Iris pigment epithelial cell (primary cell): Measurements from ENCODE around the gene SLC44A1.

Experiments
- DNase-seq: peaks from one replicate; pipeline ENCODE4 v3.0.0-alpha.2; 2011; ENCODE audit warnings: low read depth

Gene SLC44A1

DNA sequence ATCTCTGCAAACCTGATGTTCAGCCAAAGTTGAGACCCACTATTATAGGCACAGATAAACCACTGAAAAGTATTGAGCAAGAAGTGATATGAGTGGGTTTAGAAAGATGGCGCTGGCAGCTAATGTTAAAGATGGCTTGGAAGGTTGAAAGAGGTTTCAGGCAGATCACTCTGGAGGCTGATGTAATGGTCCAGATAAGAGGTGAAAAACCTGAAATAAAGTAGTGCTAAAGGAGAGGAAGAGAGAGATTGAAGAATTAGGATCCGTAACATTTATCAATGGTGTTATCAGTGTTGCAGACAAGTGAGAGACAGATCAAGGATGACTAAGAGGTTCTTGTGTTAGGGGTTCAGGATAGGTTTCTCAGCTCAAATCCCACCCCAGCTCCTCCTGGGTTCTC is 58.3 kb downstream of the SLC44A1 start:
- no peak for DNase-seq

DNA sequence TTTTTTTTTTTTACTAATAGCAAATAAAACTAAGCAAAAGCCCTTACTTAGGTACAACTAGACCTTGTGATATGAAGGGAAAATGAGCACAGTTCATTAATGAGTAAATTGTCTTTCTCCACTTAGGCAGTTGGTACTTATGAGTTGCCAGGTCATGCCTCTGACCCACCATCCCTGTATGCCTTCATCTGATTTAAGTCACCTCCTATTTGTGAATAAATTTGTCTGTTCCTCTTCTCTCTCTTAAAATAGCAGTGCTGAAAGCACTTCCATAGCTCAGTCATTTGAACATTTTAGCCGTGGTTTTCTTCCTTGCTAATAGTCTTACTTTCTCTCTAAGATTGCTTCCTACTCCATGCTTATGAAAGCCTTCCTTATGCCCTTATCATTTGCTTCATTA is 61.4 kb downstream of the SLC44A1 start:
- no peak for DNase-seq

DNA sequence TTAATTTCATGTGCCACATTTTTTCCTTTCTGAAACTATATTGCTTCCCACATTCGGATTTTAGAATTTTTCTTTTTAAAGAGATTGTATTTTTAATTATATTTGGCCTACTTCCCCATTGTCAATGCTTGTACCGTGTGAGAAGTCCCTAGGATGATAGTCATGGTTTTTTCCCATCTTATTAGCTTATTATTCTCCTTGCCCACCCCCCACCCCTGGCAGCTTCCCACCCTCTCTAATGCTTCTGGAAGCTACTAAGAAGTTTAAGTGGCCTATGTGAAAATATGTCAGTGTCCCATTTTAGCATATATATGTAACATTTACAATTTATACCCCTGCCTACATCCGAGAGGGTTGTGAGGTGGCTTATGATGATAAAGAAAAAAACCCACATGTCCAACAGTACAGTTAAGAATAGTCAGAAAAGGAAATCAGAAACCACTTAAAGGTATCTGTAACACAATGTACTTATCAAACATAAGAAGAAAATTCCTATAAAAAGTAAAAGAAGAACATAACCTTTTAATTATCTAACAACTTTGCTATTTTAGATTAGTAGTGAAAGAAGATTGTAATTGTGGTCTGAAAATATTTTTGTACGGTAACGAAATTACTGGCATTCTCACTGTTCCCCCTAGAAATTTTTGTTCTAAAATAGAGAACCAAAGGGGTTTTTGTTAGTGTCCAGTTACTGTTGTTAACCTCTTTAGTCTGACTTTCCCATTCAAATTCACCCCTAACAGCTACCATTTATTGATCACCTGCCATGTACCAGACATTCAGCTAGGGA is 62.1 kb downstream of the SLC44A1 start:
- no peak for DNase-seq

DNA sequence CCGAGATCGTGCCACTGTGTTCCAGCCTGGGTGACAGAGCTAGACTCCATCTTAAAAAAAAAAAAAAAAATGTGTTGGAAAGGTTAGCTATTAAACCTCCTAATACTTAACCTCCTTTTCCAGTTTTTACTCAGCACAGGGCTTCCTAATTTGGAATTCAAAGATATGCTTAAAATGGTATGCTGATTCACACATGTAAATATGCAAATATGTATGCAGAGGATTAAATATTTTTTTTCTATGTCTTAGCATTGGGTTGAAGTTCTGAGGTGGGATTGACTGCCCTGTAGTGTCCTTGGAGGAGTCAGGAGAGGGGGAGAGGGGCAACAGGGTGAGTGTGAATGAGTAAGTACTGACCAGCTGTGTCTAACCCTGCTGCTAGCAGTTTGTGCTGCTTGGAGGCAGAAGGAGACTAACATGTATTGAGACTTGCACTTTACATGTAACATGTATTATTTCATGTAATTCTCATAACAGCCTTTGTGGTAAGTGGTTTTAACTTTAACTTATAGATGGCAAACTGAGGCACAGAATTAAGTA is 63.2 kb downstream of the SLC44A1 start:
- DNase-seq = no peak

DNA sequence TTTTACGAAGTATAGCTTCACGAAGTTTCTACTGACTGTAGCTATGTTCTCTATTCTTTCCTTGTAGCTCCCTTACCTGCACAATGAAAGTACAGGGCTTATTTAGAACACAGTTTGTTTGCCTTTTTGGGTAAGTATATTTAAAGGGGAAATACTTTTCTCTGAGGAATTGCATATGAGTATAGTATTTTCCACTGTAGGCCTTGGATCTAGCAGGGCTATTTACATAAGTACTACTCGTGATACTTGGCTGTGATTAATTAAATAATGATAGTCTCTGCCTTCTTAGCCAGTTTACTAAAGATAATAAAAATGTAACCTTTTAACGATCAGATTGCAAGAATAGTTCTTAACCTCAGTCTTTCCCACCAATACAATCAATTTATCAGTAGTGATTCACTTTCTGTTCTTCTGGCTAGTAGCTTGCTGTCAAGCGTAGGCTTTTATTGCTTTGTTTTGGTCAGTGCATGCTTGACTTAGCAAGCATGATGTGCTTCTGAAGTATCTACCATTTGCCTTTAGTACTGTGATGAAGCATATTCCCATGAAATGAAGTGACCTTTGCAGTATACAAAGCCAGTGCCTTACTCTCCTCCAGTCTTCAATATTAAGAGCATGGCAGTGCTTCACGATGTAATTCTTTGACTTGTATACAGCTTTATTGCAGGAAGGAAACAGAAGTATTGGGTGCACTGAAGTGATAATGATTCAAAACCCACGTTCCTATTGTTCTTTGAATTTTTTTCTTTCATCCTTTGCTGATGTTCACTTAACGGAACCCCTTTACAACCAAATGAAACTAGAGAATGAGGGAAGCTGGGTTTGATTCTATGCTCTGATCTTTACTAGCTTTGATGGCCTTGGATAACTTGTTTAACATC is 64.2 kb downstream of the SLC44A1 start:
- DNase-seq = no peak

DNA sequence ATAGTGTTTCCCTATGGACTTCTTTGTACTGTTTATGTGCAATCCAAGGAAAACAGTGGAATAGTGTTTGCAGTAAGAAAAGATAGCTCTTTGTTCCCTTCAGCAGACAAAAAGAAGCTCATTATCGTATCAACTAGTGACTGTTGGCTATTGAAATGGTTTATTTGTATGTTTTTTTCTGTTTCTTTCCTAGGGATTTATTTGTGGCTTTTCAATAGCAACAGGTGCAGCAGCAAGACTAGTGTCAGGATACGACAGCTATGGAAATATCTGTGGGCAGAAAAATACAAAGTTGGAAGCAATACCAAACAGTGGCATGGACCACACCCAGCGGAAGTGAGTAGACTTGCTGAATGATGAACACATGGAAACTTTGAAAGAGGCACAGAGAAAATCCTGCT is 65.1 kb downstream of the SLC44A1 start:
- DNase-seq = no peak

DNA sequence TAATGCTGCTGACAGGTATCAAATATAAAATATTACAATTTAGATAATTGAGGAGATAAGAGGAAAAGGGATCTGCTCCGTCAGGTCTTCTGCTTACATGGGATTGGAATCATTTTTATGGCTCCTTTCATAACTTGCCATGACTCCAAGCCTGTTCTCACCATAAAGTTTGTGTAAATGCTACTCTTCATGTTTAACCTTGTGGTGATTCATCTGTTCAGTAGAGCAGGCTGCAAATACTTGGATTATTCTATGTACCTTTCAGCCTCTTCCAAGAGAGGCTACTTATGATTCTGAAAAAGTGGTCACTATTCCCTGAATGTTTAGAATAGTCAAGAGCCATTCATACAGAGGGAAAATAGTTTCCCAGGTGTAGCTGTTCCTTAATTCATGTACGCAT is 66.9 kb downstream of the SLC44A1 start:
- no peak for DNase-seq

DNA sequence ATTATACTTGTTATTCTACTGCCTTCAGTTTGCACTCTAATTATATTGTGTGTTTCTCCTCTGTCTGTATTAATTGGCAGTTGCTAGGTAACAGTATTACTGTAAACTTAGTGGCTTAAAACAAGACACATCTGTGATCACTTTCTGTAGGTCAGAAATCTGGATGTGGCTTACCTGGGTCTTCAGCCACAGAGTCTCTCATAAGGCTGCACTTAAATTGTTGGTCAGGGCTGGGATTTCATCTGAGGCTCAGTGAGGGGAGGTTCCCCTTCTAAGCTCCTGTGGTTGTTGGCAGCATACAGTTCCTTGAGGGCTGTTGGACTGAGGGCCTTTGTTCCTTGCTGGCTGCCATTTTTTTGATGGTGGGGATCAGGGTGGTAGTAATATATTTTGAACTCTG is 68.8 kb downstream of the SLC44A1 start:
- DNase-seq = no peak

DNA sequence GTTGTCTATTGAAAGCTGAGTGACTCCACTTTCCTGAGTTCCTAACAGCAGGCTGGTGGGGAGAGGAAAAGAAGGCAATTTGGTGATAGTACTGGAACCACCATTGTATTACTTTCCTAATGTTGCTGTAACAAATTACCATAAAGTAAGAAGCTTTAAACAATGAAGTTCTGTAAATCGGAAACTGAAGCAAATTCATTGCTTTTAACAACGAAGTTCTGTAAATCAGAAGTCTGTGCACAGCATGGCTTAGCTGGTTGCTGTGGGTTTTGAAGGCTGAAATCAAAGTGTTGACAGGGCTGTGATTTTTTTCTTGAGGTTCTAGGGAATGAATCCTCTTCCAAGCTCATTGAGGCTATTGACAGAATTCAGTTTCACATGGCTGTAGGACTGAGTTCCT is 72.3 kb downstream of the SLC44A1 start:
- DNase-seq = no peak

DNA sequence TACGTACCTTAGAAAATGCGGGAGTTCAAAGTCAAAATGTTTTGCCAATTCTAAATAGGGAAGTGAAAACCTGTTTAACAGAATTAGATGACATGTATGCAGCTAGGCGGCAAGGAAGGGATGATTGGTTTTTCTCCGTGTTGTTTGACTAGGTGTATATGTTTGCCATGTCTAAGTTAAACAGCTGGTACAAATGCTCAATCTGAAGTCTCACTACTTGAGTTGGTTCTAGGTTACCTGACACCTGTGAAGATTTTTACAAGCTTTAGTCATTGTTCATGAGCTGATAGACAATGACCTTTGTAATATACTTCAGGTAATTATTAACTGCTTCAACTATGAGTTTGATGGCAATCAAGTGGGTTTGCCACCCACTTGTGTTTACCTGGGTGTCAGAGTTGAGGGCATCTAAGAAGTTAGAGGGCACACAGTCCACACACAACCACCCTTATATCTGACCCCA is 74.3 kb downstream of the SLC44A1 start:
- DNase-seq = no peak

DNA sequence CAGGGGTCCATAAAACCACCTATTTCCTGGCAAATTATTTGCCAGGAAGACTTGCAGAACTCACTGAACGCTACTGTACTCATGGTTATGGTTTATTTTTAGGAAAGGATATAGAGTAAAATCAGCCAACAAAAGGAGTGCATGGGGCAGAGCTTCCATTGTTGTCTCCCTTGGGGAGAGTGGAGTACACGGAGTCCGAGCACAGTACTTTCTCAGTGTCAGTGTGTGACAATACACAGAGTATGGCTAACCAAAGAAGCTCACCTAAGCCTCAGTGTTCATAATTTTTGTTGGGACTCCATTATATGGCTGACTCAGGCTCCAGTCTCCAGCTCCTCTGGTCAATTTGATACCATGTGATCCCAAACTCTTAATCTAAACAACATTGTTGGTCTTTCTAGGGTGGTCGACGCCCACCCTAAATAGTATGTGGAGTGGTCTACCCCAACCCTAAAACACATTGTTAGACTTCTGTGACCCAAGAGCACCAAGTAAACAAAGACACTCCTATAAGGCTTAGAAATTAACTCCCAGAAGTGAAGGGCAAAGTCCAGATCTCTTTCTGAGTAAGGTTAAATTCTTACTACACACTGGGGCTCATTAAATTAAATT is 74.9 kb downstream of the SLC44A1 start:
- no peak for DNase-seq

DNA sequence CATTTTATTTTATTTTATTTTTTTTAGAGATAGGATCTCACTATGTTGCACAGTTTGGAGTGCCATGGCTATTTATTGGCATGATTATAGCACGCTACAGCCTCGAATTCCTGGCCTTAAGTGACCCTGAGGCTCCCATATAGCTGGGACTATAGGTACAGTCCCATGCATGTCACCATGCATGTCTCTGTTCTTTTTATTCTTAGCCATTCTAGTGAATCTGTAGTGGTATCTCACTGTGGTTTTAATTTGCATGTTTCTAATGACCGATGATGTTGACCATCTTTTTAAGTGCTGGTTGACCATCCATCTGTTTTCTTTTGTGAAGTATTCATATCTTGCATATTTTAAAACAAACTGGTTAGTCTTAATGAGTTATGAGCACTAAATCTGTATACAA is 76.1 kb downstream of the SLC44A1 start:
- no peak for DNase-seq

DNA sequence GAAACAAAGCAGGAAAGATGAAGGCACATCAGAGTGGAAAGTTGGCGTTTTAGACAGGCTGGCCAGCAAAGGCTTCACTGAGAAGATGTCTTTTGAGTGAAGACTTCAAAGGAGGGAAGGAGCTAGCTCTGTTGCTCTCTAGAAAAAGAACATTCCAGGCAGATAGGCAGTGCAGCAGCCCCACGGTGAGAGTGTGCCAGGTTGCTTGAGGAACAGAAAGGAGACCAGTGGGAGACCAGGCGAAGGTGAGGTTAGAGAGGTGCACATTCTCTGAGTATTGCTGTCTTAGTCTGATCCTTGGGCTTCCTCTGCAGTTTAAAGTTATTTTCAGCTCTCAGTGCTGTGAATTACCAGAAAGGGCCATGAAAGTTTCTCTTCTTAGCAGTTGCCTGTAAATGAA is 83.8 kb downstream of the SLC44A1 start:
- DNase-seq = no peak

DNA sequence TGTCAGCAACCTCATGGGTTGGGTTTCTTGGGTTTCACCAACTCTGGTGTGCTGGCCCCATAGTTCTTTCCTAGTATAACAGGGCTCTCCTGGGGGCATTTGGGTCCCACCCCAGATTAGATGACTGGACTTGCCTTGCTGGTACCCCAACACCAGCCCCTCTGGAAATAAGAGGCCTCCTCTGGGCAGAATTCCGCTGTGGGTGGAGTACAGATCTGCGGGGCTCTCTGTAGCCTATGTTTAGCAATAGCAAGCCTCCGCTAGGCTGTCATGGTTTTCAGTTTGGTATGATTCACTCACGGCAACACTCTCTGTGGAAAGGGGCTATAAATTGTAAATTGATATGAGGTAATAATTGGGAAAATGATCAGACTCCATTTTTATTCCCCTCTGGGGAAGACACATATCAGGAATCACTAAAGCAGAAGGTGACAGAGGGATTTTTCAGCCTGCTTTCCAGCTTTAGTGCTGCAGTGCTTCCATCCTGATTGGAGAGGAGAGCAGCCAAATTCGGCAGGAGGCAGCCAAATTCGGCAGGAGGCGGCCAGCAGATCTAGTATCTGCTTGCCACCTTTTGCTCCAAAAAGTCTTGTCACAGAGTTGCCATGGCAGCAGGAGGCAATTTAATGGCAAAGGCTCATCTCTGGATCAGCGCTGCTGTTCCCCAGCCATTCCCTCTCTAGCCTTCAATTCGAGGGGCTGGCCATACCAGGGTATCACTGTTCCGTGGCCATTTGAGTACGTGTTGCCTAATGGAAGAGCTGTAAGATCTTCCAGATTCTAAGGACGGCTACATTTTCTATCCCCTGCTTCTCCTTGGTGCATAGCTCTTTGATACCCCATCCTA is 84.6 kb downstream of the SLC44A1 start:
- no peak for DNase-seq

DNA sequence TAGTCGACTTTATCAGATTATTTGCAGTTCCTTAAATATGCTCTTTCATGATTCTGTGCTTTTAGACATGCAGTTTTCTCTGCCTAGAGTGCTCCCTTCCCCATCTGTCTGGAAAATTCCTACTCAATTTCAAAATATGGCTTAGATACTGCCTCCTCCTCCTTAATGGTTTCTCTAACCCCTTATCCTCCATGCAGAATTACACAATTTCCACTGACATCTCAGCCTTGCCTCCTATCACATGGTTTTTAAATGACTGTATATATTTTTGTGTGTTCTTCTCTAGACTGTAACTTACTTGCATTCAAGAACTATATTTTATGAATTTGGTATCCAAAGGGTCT is 85.2 kb downstream of the SLC44A1 start:
- peak; percentile 43 for DNase-seq

DNA sequence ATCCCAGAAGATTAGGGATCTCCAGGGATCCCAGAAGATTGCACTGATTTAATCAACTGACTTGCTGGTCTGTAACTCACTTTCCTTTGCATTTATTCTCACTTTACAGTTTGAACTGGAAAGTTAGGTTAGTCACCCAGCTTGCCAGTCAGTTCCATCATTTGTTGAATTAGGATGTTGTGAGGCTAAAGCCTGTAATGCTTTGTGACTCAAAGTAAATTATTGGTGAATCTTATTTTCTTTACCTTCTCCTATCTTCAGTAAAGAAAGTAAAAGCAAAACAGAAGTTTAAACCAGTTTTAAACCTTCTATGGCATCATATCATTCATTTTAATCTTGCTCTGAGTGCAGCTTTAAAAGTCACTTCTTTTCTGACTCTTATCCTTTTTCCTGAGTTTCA is 85.8 kb downstream of the SLC44A1 start:
- peak; percentile 31 for DNase-seq

DNA sequence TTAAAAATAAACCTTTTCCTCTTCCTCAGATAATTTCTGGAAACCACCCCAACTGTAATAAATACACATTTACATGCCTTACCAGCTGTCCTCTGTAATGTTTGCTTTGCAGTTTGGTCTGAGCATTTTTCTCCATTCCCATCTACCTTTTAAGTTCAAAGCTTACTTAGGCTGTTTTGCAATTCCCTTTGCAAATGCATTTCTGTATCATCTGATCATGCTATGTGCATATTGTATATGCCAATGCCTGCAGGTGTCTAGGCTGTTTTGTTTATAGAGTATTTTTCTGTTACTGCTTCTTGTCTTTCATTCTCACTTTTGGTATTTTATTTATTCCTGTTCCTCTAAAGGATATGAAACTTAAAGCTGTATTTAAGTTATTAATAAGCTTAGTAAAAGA is 86.3 kb downstream of the SLC44A1 start:
- no peak for DNase-seq

DNA sequence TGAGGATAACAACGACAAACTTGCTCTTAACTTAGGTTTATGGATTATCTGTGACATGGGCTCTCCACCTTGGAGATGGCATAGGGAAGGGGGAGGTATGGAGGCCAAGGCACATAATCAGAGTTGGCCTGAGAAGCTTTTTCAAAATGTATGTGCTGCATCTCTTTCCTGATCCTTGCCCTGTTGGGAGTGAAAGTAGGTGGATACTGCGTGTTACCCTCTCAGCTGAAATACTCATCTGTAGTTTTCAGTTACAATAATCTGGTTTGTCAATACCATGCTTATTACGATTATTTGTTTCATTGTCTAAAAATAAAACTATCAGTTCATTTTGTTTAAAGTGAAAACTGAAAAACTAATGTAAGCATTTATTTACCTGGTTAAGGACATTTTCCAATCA is 86.7 kb downstream of the SLC44A1 start:
- no peak for DNase-seq

DNA sequence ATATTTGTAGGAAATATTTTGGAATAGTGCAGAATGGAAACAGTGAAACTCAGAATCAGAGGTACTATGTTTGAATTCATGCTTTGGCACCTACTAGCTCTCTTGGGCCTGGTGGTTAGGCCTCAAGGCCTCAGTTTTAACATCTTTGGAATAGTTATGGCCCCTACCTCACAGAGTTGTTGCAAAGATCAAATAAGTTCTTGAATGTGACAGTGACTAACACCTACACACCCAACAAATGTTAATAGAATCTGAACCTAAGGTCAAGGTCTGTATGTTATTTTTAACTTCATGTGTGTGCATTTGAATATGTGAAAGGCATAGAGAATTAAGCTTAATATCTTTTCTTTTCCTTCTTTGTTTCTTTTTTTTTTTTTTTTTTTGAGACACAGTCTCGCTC is 87.3 kb downstream of the SLC44A1 start:
- DNase-seq = no peak

DNA sequence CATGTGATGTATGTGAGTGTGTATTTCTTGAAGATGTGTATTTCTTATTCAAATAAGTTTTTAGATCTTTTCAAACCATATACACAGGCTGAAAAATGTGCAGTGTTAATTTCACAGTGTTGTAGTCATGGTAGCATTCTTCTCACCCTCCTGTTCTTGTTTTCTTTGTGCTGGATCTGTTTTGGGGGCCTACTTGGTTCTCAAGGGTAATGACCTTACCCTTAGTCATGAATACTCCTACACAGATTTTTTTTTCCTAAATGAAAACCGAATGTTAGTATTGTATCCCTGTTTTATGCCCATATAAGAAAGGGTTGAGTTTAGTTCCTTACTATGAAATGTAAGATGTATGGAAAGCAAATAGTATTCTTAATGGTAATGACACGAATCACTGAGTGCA is 88.0 kb downstream of the SLC44A1 start:
- DNase-seq = no peak

DNA sequence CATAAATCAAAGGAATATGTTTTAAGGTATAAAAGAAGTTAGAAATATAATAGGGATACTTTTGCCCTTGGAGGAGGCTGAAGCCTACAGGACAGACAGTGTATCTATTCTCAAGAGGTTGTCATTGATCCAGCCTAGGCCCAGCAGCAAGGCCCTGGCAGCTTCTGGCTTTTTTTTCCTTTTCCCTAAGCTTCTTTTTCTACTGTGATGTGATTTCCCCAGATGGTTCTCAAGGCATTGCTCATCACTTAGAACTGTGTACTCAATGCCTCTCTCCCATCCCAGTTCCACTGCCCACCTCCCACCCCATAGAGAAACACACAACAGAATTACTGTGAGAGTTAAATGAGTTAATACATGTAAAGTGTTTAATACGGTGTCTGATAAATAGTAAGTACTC is 88.6 kb downstream of the SLC44A1 start:
- peak; percentile 38 for DNase-seq

DNA sequence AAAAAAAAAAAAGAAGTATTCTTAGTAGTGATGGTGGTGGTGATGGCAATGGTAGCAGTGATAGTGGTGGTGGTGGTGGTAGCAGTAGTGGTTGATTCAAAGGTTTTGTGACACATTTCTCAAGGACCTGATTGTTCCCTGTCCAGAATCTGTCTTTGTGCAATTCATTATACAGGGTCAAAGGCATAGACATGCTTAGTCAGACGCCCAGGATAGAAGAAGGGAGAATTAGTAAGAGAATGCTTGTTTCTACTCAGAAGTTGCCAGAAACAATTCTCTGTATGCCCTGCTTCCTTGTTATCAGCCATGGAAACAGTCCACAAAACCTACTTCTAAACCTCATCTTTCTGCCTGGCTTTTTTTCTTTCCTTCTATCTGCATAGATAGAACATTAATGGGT is 89.4 kb downstream of the SLC44A1 start:
- DNase-seq = no peak
